Measurements from ENCODE around the gene TMEM51. TPM values are rescaled to one million over a fixed set of nuclear protein-coding genes. Genes with fewer than 3 reads are reported as not detected.

Gene TMEM51
- total and polyA plus RNA-seq, 2 of the 4 experiments (the other 2 are of a cell fraction): 2.7 to 10.2 TPM

- Histone ChIP-seq H4K5ac (ENCODE audit: low read depth, low read length) (no peak overlapping the region), H3K9ac (ENCODE audit: low read depth, low read length) (no peak overlapping the region), H3K27me3 (ENCODE audit: control insufficient read depth, insufficient read depth, low read length) (peaks cover 22% of the 10 kb centered on the region), H3K4ac (ENCODE audit: low read depth, low read length) (no peak overlapping the region), H3K56ac (ENCODE audit: extremely low read depth, insufficient read depth, low read length) (no peak overlapping the region), H2BK20ac (ENCODE audit: low read depth, low read length) (no peak overlapping the region), H3K4me3 (ENCODE audit: insufficient read depth, low read depth, low read length) (no peak overlapping the region), H2AK9ac (replicated peaks; ENCODE audit: low read depth, low read length, poor library complexity) (no peak overlapping the region), H3K36me3 (ENCODE audit: control insufficient read depth, insufficient read depth, low read length) (no peaks in the 10 kb centered on the region), H3K9me1 (ENCODE audit: insufficient read depth, low read length) (no peaks in the 10 kb centered on the region), H3K14ac (replicated peaks; ENCODE audit: low read depth, low read length) (no peak overlapping the region), H3K9me3 (ENCODE audit: control insufficient read depth, insufficient read depth, low read length) (peaks cover 5% of the 10 kb centered on the region), H3K4me1 (ENCODE audit: control insufficient read depth, insufficient read depth, low read length) (no peaks in the 10 kb centered on the region), H3K18ac (ENCODE audit: low read depth, low read length) (no peak overlapping the region), H2BK15ac (ENCODE audit: low read depth, low read length) (no peak overlapping the region), H2AK5ac (ENCODE audit: low read depth, low read length) (no peak overlapping the region), H2BK5ac (ENCODE audit: low read depth, low read length, poor library complexity, severe bottlenecking) (no peak overlapping the region), H4K91ac (ENCODE audit: insufficient read depth, low read depth, low read length) (no peak overlapping the region), H3K79me1 (ENCODE audit: low read depth in 1 of 2, low read length in 2 of 2) (no peaks in the 10 kb centered on the region), H4K8ac (ENCODE audit: low read depth in 2 of 2, low read length in 2 of 2) (no peak overlapping the region), H3K4me2 (ENCODE audit: low read depth, low read length) (no peak overlapping the region), H2AFZ (replicated peaks; ENCODE audit: low read length, poor library complexity) (no peak overlapping the region), H3K23ac (ENCODE audit: low read depth, low read length) (no peak overlapping the region), H3K27ac (ENCODE audit: insufficient read depth, low read length) (no peak overlapping the region), H4K20me1 (ENCODE audit: insufficient read depth, low read length) (no peaks in the 10 kb centered on the region; the same call in 1 of the 2 replicates), H2BK120ac (ENCODE audit: low read depth, low read length) (no peak overlapping the region)
- in situ Hi-C loops (cut with MboI; ENCODE audit: low sequenced_read_pairs): no loop called here
- intact Hi-C loops (cut with micrococcal nuclease): no loop called here
- TF ChIP-seq MAFK (IDR thresholded peaks at IDR 0.05; ENCODE audit: low read depth, low read length) (no peak), RAD21 (IDR thresholded peaks at IDR 0.05; ENCODE audit: low read length) (no peak), CHD1 (IDR thresholded peaks at IDR 0.05; ENCODE audit: low read depth, low read length) (no peak), SMC3 (IDR thresholded peaks at IDR 0.05; ENCODE audit: low read depth, low read length) (no peak), MAZ (IDR thresholded peaks at IDR 0.05; ENCODE audit: borderline replicate concordance, low read depth, low read length) (no peak), NFE2L2 (IDR thresholded peaks at IDR 0.05; ENCODE audit: low read depth, low read length) (no peak), CTCF (conservative IDR thresholded peaks at IDR 0.05; ENCODE audit: low read depth, low read length) (no peak), MXI1 (IDR thresholded peaks at IDR 0.05; ENCODE audit: borderline replicate concordance, low read depth, low read length) (no peak), USF2 (IDR thresholded peaks at IDR 0.05; ENCODE audit: low read depth, low read length) (no peak)
- DNase-seq (no peak), ATAC-seq (ENCODE audit: low read depth) (no peak)
- dilution Hi-C loops (cut with HindIII; ENCODE audit: low sequenced_read_pairs, unreplicated experiment): no loop called here
- CTCF ChIA-PET: no interaction called here
- no TSS peak for BruUV-seq (replicated peaks)
- POLR2A ChIA-PET (ENCODE audit: unreplicated experiment): no interaction called here
- no CpG with 5 or more reads among the region's 3 CpGs for WGBS, 2 experiments (ENCODE audit: extremely low coverage in 2 of 2, insufficient read length in 1 of 2)
These were observed 22.9 kb upstream of the TMEM51 start for GRCh38 chr1:15130607-15131006.

Measured in IMR-90 (cell line).